Activated T-cell treated with anti-CD3 and anti-CD28 coated beads for 48 hours (primary cell): ENCODE measurements around the gene ADAMTSL3.

Experiments used
- DNase-seq: peaks from one replicate; pipeline ENCODE4 v3.0.0-alpha.2; 2020; ENCODE audit warnings: low read depth

The ADAMTSL3 gene

DNA sequence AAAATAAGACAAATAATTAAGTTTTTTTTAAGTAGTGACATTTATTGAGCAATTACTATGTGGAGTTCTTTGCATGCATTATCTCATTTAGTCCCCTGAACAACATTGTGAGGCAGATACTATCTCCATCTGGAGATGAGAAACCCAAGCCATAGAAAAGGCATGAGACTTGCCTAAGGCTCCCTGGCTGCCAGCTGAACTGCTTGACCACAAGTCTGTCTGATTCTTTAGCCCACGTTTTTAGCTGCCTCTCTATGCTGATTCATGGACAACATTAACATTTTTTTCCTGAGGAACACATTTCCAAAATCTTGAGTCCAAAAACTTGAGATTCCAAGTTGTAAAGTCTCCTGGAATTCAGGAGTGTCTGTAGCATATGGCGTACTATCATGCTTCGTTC lies 318.1 kb downstream of the ADAMTSL3 start:
- no peak for DNase-seq

DNA sequence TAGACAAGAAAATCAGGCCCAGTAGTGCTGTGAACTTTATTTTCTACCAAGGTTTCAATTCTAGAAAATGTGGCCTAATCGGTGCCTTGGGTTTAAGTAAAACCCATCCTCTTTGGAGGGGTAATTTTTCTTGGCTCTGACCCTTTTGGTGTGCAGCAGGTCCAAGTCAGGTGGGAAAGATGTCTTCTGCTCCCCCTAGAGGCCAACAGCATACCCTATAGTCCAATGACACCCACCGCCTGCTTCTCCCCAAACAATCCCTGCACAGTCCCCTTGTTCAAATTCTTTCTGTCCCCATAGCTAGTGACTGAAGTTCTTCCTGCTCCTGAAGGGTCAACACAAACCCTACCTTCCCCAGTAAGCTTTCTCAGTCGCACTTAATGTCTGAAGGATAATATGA lies 319.9 kb downstream of the ADAMTSL3 start:
- no peak for DNase-seq

DNA sequence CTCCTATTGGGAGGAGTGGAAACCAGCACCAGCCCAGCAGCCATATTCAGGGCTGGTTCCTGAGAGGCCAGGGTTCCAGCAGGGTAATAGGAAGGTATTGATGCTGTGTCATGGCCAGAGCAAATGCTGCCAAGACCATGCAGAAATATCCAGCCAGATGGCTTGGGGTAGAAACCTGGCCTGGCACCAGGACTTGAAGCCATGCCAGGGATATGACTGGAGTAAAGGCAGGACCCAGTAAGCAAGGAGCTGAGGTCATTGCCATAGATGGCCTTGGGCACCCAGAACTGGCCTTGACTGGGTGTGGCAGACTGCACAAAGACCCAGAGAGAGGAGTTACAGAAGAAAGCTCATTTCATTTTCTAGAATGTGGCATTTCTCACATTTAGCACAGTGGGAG lies 324.1 kb downstream of the ADAMTSL3 start:
- DNase-seq, result no peak

DNA sequence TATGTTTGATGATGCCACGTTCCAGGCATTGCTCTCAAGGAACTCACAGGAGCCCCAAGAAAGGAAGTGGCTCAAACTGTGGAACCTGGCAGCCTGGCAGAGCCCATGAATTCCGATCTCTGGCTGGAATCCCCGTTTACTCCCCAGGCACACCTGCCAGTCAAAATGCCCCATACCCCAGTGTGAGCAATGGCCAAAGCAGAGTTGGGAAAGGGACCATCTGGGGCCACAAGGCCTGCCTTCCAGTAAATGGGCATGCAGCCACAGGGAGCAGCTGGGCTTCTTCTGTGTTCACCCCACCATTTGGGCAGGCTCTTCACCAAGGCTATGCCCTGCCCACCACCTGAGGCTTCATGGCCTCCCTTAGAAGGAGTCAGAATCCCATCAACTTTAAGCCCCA lies 324.7 kb downstream of the ADAMTSL3 start:
- DNase-seq, result no peak

DNA sequence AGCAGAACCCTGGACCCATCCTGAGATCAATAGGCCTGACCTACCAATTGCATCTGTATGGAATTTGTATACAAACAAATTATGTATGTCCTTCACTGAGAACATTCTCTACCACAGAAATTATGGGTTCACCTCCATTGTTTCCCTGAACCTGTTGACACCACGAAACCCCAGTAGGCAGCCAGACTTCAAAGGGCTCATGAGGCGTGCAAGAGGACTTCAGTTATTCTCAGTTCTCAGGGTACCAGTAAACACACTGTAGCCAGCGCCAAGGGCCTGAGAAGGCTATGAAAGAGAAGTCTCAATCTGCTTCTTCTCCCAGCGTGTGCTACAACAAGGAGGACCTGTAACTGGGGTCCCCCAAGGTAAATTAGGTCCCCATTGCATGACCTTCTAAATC lies 326.7 kb downstream of the ADAMTSL3 start:
- DNase-seq, result no peak

DNA sequence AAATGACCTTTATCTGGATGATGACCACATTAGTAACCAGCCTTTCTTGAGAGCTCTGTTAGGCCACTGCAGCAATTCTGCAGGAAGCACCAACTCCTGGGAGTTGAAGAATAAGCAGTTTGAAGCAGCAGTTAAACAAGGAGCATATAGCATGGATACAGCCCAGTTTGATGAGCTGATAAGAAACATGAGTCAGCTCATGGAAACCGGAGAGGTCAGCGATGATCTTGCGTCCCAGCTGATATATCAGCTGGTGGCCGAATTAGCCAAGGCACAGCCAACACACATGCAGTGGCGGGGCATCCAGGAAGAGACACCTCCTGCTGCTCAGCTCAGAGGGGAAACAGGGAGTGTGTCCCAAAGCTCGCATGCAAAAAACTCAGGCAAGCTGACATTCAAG lies 328.8 kb downstream of the ADAMTSL3 start:
- DNase-seq, result no peak

DNA sequence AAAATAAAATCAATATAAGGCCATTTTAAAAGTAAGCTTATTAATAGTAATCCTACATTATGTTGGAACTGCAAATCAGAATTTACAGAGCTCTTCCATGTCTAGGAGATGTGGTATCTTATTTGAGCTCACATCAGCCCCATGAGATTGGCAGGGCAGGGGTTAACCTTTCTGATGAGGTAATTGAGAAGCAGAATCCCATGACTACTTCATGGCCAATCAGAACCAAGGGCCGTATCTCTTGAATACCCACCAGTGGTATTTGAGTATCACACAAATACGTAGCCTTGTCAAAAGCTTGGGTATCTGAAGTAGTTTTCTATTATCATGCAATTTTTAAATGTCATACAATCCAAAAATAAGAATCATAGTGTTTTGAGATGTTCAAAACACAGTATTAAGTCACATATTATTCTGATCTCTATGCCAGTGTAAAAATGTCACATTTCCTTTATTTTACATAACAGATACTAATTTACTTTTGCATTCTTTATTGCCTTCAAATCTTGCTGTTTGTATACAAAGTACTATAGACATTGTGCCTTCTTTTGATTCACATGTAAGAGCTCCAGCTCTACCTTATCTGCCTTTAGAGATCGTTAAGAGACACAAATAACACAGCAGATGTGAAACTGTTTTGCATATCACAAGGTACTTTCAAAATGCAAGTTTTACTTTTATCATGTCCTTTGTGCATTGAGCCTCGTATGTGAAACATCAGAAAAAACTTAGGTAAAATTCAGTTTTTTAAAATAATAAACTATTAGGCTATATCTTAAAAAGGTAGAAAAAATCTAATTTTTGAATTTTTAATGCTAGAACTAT lies 329.9 kb downstream of the ADAMTSL3 start:
- DNase-seq, result no peak

DNA sequence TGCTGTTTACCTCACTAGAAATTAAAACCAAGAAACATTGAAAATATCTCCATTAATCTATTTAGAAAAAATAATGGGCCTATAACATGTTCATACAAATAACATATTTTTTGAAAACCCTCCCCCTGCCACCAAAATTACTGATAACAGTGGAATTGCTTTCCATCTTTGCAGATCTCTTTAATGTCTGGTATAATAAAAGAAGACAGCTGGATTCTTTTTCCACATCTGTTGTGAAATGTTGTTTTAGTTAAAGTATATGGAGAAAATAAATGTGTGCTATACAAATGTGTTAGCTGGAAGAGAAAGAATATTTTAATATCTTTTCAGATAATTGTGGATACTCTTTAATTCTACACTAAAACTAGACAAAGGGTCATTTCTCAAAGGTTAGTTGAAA lies 330.7 kb downstream of the ADAMTSL3 start:
- DNase-seq, result no peak

DNA sequence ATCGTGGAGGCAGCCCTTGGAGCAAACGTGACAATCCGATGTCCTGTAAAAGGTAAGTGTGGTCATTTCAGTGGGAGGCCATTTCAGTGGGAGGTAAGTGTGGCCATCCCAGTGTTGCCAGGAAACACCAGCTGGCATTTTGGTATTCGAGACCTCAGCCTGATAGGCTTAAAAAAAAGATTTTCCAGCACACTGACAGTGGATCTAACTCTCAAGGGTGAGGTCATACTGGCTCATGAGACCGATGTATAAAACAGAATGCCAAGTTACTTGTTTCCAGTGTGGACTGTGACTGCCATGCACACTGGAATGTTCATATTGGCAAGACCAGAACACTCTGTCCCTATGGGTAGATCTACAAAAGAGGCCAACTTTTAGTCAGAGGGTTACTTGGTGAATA lies 337.2 kb downstream of the ADAMTSL3 start:
- DNase-seq, result no peak

DNA sequence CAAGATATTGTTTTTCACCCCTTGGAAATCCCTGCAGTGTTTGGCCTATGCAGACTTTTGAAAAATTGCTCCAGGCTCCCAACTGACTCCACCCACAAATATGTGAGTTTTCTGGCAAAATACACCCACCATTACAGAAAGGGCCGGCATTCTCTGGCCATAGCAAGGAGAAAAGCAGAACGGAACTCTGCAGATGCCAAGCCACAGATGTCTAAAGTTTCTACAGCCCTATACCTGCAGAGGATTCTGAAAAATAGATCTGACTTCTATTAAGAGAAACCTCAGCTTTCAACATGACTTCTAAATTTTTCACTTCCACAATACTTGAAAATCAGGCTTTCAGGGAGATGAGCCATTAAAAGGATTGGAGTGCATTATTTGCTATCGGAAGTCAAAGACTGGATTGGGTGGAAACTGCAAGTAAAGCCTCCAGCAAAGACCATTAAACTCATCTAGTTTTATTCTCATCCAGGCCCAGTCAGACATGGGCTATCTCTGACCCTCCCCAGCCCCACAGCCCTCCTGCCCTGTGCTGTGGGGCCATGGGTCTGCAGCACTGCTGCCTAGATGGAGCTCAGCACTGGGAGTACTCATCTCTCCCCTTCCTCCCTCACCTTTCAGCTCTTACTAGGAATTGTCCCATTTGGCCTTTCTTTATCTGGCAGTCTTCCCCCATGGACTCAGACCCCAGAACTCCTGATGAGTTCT lies 338.6 kb downstream of the ADAMTSL3 start:
- DNase-seq, result no peak

DNA sequence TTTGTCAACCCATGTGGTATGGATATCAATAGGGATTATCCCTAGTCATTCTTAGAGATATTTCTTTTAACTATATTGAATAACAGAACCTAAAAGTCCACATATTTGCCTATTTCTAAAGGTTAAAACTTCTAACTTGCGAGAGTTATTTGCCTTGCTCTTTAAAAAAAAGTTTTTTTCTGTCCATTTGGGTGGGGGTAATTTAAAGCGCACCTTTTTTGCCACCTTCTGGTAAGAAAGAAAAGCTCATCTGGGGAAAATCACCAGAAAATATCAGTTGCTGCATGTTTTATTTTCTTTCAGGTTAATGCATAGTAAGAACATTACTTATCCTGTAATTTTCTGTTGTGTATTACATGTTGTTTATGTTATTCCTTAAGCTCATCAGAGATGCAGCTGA lies 339.7 kb downstream of the ADAMTSL3 start:
- no peak for DNase-seq

DNA sequence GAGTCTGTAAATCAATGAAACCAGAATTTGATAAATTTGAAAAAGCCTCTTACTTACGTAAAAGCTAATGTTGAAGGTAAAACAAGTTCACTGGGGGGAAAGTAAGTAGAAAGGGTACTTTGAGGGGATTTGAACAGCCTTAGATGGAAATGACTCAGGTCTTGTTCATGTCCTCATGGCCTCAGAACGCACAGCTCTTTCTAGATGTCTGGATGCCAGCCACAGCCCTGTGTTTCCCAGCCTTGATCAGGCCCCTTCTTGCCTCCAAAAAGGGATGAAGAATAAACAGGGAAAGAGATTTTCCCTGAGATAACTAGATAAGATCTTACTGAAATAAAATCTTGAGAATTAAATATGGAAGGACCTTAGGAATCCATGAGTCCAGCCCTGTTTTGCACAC lies 344.6 kb downstream of the ADAMTSL3 start:
- DNase-seq, result no peak

DNA sequence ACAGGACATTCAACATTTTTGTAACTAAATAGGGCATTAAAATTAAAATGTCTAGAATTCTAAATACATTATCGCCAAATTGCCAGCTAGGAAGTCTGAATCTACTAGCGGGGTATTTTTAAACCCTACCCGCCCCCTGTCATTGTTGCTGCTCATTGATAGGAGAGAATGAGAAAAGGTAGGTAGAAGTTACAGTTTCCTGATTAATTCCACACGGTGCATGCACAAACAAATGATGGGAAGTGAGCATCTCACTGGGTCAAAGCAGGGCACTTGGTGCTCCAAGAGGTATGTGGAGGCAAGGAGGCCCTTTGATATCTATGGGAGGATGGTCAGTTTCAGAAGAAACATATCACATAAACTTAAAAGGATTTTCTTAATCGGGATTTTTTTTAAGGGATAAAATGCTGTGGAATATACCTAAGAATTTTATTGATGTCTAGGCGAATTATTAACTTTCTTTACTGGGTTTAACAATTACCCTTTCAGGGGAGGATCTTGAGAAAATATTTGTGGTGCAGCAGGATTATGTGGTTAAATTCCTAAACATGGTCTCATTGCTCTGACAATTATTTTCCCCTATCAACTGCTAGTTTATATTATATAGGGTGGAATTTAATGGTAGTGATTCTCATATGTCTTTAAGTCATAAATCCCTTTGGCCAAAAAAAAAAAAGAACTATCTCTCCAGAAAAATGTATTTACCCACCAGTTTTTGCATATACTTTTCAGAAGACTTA lies 345.6 kb downstream of the ADAMTSL3 start:
- no peak for DNase-seq

DNA sequence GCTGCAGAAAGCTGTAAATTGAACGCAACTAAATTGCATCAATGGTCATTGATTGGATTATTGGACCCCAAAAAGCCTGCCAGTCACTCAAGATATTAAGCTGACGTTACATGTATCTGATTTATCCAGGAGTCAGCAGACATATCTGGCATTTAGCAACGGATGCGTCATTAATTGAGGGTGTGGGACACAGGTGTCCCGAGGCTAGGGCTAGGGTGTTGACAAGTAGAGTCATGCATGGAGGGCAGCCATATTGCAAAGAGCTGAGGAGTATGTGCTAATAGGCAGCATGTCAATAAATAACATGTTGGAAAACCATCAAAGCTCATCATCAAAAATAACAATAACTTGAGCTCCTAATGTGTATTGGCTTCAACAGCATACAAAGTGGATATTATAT lies 347.1 kb downstream of the ADAMTSL3 start:
- no peak for DNase-seq

DNA sequence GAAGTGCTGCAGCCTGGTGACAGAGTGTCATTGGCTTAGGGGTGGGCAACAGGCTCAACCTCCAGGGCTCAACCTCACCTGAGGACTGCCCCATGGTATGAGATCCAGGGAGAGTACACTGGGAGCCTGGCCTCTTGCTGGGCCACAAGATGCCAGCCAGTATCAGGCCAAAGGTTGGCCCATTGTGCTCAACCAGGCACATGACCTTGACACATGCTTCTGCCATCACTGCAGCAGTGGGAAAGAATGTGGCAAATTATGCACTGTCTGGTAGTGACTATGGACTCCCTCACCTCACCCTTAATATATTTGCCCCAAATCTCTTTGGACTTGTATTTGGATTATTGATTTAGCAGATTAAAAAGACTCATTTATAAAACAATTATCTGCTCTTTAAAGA lies 347.7 kb downstream of the ADAMTSL3 start:
- no peak for DNase-seq

DNA sequence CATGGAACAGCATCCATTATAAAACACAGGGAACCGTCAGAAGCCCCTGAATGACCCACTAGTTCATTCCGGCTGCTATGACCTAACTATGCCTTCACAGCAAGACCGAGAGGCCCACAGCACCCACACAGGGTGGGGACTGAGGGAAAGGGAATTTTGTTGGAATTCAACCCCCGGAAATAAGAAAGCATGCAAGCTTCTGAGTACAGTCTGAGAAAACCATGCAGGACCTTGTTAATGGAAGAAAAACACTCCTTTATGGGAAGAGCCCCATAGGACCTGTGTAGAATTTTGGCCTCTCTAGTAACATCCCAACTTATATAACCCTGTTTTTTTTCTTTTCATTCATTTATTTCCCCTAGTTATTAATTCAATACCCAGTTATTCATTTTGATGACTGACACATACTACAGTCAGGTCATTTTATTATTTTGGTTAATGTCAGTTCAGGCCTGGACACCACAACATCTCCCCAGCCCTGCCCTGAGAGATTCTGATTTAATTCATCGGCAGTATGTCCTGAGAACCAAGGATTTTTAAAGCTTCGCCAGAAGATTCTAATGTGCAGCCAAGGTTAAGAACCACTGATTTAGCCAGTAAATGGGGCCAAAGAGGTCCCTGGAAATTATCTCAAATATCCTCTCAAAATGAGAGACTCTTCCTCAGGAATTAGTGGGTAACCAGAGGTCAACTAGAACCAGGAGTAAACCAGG lies 350.0 kb downstream of the ADAMTSL3 start:
- DNase-seq, result no peak

DNA sequence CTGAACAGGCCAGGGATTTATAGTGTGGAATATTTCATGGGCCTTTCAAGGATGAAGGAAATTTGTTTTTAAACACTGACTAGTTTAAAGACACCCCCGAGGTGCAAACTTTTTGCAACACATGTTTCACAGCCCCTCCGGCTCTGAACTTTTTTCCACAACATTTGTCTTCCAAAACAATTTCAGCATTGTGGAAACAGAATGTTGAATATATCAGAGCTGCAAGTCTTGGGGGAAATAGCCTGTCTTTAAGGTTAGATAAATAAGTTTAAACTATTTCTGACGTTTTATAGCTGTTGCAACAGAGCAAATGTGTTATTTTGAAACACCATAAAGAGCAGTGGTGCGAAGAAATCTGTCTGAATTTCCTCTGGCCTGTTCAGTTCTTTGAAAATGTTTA lies 352.5 kb downstream of the ADAMTSL3 start:
- no peak for DNase-seq

DNA sequence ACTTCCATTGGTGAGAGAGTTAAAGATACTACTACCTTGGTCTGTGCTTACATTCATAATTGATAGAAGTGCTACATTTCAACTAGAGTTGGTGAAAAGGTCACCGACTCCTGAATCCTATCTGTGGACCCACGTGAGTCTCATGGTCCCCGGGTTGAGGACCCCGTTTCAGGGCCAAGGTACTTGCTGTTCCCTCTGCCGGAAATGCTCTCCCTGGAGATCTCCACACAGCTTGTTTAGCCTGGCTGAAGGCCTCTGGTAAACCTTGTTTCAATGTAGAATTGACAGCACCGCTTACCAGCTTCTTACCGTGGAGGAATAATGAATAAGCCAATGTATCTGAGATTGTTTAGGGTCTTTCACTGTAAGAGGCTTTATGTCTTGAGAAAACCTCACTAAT lies 355.7 kb downstream of the ADAMTSL3 start:
- no peak for DNase-seq

DNA sequence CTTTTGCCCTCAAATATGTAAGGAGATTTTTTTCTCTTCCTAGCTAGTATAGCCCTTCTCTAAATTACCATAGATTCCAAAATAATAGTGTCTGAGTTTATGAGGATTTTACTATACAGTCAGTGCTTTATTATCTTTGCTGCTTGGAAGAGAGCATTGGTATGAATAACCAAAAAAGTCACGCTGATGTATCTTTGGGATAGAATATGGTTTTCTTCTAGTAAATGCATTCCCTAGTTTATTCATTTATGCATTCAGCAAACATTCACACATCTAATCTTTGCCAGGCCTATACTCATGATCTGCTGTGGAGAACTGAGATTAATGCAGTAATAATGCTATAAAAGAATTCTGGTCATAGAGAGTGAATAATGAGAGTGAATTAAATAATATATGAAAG lies 356.3 kb downstream of the ADAMTSL3 start:
- DNase-seq, result no peak

DNA sequence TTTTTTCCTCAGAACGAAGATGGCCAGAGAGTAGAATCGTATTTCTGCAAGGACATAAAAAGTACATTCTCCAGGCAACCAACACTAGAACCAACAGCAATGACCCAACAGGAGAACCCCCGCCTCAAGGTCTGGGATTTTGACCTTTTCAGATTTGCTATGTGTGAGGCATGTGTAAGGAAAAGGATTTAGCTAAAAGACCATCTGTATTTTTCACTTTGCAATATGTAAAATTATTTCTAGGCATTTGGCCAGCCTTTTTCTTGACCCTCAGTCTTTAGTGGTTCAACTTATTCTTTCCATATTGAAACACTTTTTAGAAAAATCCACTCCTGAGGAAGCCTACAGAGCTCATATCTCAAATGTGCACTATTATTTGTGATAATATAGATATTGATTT lies 362.4 kb downstream of the ADAMTSL3 start:
- DNase-seq, result no peak

DNA sequence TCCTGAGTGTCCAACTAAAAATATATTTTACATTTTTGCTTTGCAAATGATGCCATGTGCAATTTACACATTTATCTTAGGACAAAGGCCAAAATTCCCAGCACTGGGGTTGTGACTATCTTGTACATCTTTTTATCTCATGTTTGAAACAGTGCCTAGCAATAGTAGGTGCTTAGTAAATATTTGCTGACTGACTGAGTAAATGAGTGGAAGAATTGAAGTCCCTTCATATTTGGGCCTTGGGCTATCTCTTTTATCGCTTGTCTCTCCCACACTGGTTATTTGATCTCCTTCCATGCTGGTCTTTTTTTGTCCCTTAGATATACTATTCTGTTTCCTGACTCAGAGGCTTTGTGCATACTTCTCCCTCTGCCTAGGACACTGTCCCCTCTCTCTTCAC lies 368.6 kb downstream of the ADAMTSL3 start:
- DNase-seq, result no peak

DNA sequence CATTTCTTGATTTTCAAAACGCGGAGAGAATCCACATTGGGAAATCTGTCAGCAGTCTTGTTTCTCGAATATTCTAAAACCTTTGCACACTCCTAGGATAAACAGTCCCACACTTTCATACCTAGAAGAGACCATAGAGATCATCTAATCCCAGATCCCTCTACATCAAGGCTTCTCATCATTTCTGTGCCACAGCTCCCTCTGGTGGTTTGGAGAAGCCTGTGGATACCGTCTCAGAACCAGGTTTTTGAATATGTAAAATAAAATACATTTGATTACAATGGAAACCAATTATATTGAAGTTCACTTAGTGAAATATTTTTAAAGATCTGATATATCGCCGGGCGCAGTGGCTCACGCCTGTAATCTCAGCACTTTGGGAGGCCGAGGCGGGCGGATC lies 369.7 kb downstream of the ADAMTSL3 start:
- DNase-seq, result peak; percentile 4
